ENCODE measurements around the gene COL1A2.

Gene COL1A2

GRCh38 chr7:94411188-94411466, 16.4 kb downstream of the COL1A2 start:
- DNase-seq (ENCODE audit: low spot score): no peak

GRCh38 chr7:94412762-94413322, 18.1 kb downstream of the COL1A2 start:
- no peak for DNase-seq (ENCODE audit: low spot score)

- no peak for DNase-seq (ENCODE audit: low spot score)
Observed at GRCh38 chr7:94414481-94414880, 19.8 kb downstream of the COL1A2 start.

- no peak for DNase-seq (ENCODE audit: low spot score)
Observed at GRCh38 chr7:94414980-94415379, 20.3 kb downstream of the COL1A2 start.

- DNase-seq (ENCODE audit: low spot score): no peak
Observed at GRCh38 chr7:94417306-94417705, 22.6 kb downstream of the COL1A2 start.

- no peak for DNase-seq (ENCODE audit: low spot score)
Observed at GRCh38 chr7:94417901-94418300, 23.2 kb downstream of the COL1A2 start.

- no peak for DNase-seq (ENCODE audit: low spot score)
Observed at GRCh38 chr7:94418851-94419250, 24.2 kb downstream of the COL1A2 start.

GRCh38 chr7:94420328-94420727, 25.6 kb downstream of the COL1A2 start:
- DNase-seq (ENCODE audit: low spot score): no peak

GRCh38 chr7:94421681-94422080, 27.0 kb downstream of the COL1A2 start:
- no peak for DNase-seq (ENCODE audit: low spot score)

- no peak for DNase-seq (ENCODE audit: low spot score)
Observed at GRCh38 chr7:94422136-94422535, 27.4 kb downstream of the COL1A2 start.

GRCh38 chr7:94422827-94423460, 28.2 kb downstream of the COL1A2 start:
- no peak for DNase-seq (ENCODE audit: low spot score)

- DNase-seq (ENCODE audit: low spot score): no peak
Observed at GRCh38 chr7:94423863-94424735, 29.4 kb downstream of the COL1A2 start.

- DNase-seq (ENCODE audit: low spot score): no peak
Observed at GRCh38 chr7:94425546-94425945, 30.9 kb downstream of the COL1A2 start.

GRCh38 chr7:94426980-94427875, 32.5 kb downstream of the COL1A2 start:
- no peak for DNase-seq (ENCODE audit: low spot score)

- DNase-seq (ENCODE audit: low spot score): no peak
Observed at GRCh38 chr7:94429153-94429552, 34.5 kb downstream of the COL1A2 start.

- DNase-seq (ENCODE audit: low spot score): no peak
Observed at GRCh38 chr7:94431176-94431575, 36.5 kb downstream of the COL1A2 start.

- no peak for DNase-seq (ENCODE audit: low spot score)
Observed at GRCh38 chr7:94431619-94432280, 37.1 kb downstream of the COL1A2 start.

GRCh38 chr7:94432281-94432670, 37.6 kb downstream of the COL1A2 start:
- no peak for DNase-seq (ENCODE audit: low spot score)

- no peak for DNase-seq (ENCODE audit: low spot score)
Observed at GRCh38 chr7:94432817-94433216, 38.1 kb downstream of the COL1A2 start.

GRCh38 chr7:94433224-94433623, 38.5 kb downstream of the COL1A2 start:
- DNase-seq (ENCODE audit: low spot score): no peak

GRCh38 chr7:94434042-94434441, 39.3 kb downstream of the COL1A2 start:
- no peak for DNase-seq (ENCODE audit: low spot score)

Measured in kidney capillary endothelial cell (primary cell).